Stimulated activated CD4-positive, alpha-beta T cell treated with anti-CD3 and anti-CD28 coated beads, Interleukin-12 subunit alpha, Interleukin-12 subunit beta, amount 100 ng/mL, for 24 hours (primary cell): Measurements from ENCODE around the gene MRGPRG.
"Not testable (repeated sequence)": the region's sequence is repeated elsewhere in the genome, so short reads cannot be mapped to it uniquely, and the experiment has no call there.

ENCODE experiments used
- DNase-seq, 2 experiments: peaks; one replicate each; pipeline ENCODE4 v3.0.0-alpha.2; 2020; ENCODE audit warnings: low read depth in 2 of 2

Gene MRGPRG

DNA sequence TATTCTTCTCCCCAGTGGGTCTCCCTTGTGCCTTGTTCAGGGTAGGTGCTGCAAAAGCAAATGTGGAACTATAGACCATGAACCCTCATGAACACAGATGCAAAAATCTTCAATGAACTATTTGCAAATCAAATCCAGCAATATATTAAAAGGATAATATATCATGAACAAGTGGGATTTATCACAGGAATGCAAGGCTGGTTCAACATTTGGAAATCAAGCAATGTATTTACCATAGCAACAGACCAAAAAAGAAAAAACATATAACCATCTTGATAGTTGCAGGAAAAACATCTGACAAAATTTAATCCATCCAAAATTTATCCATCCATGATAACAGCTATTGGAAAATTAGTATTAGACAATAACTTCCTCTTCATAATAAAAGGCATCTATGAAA, 42.1 kb downstream of the MRGPRG start:
- no peak for DNase-seq

GRCh38 chr11:3175194-3175593, 43.4 kb downstream of the MRGPRG start:
- DNase-seq, result no peak

- no peak for DNase-seq
Observed at GRCh38 chr11:3174387-3174786, 44.2 kb downstream of the MRGPRG start.

- no peak for DNase-seq
Observed at GRCh38 chr11:3173795-3174194, 44.8 kb downstream of the MRGPRG start.

GRCh38 chr11:3171931-3172560, 46.6 kb downstream of the MRGPRG start:
- no peak for DNase-seq

DNA sequence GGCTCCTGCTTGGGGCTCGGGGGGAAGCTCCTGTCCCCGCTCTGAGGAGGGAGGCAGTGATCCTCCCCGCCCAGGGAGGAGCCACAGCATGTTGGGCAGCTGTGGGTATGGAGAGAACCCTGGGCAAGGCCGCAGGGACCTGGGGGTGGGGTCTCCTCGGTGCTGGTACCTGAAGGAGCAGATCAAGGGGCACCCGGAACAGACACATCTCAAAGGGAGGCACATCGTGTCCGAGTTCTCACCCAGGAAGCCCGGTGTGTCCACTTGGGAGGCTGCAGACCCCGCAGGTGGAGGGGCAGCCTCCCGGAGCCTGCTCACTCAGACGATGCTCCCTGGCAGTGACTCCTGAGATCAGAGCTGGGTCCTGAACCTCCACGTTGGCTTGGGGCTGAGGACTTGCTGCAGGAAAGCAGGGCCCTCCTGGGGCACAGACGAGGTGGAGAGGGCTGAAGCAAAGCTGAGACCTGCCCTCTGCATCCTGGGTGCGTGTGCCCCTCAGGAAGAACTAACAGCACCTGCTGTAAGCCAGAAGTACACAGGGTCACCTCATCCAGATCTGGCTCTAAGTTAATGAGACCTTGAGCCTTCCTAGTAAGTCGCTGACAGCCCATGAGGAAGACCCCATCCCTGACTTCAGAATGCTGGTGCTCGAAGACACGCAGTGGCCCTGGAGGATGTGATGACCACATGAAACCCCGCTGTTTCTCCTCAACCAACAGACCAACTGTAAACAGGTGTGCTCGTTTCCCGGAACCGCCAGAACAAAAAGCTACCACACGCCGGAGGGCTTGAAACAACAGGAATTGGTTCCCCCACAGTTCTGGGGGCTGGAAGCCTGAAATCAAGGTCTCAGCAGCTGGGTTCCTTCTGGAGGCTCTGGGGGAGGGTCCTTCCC, 47.6 kb downstream of the MRGPRG start:
- no peak for DNase-seq

DNA sequence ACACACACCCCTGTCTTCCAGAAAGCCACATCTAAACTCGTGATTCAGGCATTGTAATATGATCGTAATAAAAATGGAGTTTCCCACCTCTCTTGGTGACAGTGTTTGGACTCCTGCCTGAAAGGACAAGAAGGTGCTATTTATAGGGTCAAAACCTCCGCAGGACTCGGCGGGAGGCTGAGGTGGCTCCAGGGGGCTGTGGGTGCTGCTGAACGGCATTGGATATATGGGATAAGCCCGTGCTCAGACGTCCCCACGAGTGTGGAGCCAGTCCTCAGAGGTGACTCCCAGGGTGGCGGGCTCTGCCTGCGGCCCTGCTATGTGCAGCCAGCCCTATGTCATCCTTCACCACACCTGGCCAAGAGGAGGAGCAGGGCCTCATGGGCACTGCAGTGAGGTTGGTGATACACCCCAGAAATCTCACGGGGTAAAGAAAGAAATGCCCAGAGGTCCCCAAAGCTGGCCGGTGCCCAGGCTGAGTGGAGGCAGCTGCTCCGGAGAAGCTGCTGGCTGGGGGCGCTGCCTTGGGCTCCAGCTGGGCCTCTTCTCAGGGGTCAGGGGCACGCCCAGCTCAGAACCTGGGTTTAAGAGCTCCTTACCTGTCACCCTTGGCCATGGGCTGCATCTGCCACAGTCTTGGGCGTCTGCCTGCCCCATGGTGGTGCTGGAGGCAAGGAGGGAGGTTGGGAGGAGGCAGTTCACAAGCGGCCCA, 48.4 kb downstream of the MRGPRG start:
- DNase-seq, result no peak

DNA sequence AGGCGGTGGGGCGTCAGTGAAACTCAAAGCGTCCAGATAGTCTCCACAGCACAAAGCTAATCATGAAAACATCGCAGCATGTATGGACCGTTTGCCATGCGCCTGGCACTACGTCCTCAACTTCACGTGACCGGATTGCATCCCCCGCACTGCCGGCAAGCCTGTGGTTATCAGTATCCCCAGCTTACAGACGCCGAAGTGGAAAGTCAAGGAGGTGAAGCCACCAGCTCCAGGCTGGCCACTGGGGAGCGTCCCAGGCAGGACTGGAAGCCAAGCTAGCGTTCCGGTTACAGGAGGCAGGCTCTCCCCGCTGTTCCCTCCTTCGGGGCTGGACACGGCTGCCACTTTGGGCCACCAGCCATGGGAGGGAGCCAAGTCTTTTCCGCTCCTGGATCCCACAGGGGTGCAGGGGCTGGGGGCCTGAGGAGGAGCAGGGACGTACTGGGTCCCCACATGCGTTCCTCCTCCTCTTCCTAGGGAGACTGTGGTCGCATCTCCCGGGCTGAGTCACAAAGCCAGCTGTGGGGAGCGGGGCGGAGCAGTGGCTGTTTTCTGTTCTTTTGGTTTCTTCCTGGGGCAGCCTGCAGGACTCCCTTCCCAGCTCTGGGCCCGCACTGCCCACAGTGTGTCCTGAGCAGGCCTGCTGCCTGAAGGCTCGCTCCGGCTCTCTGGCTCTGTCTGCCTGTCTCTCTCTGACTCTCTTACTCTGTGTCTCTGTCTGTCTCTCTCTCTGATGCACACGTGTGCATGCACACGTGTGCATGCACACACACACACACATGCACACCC, 49.2 kb downstream of the MRGPRG start:
- peak in 1 of 2 experiments; percentile 33 for DNase-seq

DNA sequence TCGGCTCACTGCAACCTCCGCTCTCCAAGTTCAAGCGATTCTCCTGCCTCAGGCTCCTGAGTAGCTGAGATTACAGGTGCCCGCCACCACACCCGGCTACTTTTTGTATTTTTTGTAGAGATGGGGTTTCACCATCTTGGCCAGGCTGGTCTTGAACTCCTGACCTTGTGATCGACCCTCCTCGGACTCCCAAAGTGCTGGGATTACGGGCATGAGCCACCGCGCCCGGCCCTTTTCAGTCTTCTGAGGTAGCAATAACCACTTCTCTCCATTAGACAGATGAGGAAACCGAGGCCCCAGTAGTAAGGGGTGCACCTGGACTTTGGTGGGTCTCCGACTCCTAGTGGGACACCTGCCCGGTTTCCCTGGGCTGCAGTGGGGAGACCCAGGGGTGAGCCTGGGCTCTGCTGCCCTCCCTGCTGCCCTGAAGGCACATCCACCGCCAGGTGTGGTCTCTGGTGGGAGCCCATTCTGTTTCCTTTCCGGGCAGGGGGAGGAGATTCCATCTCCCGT, 49.8 kb downstream of the MRGPRG start:
- not testable (repeated sequence) for DNase-seq
